HUDEP-2 (cell line): ENCODE results near the gene MTFR2.
A peak's percentile ranks its signal among the peaks of the same experiment; 100 is the strongest.

Experiments used
- DNase-seq, 76 experiments: peaks; one replicate each; lab custom pipeline; 2025; ENCODE audit not compliant: unreplicated experiment in 76 of 76; lab: John Stamatoyannopoulos, UW

Gene MTFR2

GRCh38 chr6:136249811-136250685, at the start of gene MTFR2:
Gene MTFR2 (minus strand): TSS chr6:136250311. CDS start chr6:136249099, 1,212 bp downstream.
- DNase-seq: peak in 75 of 76 experiments; percentile 82 to 100 (median 98)

- no peak for DNase-seq
These were observed 44.5 kb upstream of the MTFR2 start for GRCh38 chr6:136294621-136295020.

DNA sequence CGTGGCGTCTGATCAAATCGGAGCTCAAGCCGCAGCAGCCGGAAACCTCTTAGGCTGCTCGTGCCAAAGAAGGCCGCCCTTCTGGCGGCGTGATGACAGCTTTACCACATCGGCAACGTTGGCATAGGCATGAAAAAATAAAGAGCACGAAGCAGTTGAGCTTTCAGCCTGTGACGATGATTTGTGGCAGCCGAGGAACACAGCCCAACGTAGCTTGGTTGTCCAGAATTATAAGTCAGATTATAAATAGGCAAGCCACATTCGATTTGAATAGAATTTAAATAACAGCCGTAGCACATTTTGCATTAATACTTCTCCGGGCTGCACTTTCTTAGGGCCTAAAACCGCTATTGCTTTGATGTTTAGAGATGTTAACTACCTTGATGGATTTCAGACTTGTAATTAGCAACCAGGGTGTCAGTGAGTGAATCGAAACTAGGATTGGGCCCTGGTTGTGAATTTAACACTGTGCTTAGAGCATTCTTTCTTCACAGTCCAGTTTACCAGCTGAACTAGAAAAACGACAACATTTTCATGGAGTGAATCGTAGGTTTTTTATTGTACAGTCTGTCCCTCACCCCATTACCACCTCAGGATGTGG, 40.4 kb upstream of the MTFR2 start:
- peak in 70 of 76 experiments; percentile 32 to 93 (median 68) for DNase-seq

GRCh38 chr6:136289579-136290409, 39.7 kb upstream of the MTFR2 start, which contains the start of gene BCLAF1:
Gene BCLAF1 (minus strand): TSS chr6:136289846. CDS start chr6:136279866, 9,980 bp downstream.
- peak; percentile 95 to 100 (median 100) for DNase-seq

DNA sequence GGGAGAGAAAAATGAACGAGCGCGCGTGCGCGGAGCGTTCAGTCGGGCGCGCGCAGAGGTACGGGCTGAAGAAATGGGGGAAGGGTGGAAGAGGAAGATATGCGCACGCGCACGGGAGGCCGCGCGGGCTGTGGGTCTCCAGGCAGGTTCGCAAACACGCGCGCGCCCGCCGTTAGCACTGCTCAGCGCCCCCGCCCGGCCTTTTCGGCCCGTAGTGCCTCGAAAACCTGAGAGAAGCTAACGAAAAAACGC, 39.1 kb upstream of the MTFR2 start:
- DNase-seq: peak in 75 of 76 experiments; percentile 52 to 99 (median 90)

DNA sequence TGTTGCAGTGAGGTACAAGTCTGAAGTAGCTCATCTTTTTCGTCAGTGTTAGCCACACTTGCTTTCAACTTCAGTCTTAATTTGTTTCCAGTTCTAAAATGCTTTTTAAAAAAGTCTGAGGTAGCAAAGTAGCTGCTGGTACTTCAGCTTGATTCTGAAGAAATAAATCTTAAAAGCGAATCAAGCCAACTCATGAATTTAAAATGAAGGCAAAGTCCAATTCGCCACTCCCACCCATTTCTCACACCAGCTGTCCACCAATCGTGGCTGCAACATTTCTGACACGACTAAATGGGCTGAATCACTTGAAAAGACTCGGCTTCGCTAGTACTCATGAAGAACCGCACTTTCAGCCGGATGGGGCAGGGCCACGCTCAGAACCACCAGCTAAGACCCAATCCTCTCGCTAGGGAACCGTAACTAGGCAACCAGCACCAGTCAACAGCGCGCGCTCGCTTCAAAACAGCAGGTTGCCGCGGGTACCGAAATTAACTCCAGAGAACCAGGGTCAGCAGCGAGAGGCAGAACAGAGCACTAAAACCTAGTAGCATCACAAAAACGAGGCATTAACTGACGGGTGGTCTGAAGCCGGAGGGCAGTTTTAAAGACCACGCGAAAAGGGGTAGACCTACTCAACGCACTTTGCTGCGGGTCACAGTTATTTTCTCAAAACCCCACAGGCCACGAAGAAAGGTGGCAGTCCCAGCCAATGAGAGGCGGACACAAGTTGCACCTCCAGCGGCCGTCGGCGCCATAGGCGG, 38.6 kb upstream of the MTFR2 start:
- DNase-seq: peak in 65 of 76 experiments; percentile 8 to 77 (median 53)

- no peak for DNase-seq
These were observed 34.8 kb upstream of the MTFR2 start for GRCh38 chr6:136284909-136285308.

DNA sequence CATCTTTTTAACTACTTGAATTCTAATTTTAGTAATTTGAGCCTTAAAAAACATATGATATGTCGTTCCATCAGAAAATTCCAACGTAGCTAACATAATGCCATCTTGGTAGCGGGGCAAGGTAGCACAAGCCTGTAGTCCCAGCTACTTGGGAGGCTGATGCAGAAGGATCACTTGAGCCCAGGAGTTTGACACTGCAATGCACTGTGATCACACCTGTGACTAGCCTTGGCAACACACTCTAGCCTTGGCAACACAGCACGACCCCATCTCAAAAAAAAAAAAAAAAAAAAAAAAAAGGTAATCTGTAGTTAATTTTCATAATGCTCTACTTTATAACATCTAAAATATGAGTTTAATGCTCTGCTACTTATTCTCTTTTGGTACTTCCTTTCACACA, 32.8 kb upstream of the MTFR2 start:
- DNase-seq: no peak

DNA sequence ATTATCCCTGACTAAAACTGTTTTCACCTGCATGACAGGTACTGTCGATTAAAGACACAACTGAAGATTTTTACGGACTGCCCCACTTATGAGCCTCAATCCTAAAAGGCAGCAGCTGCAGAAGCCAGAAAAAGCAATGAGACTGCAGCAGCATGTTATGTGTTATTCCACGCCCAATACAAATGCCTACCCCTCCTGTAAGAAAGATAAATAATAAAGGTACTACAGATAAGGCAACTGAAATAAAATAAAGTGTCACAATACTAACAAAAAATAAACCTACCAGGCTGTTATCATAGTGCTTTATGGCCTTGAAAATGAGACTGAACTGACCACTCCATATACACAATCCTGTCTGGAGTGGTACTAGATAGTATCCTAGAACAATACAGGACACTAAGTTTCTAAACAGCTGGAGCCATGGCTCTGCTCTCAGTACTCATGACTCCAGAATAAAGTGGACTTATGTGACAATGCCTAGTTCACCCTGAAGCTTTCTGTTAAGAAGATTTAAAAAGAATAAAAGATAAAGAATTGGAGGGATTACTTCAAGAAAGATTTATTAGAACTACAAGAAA, 30.0 kb upstream of the MTFR2 start:
- no peak for DNase-seq

GRCh38 chr6:136274062-136274461, 24.0 kb upstream of the MTFR2 start:
- no peak for DNase-seq

DNA sequence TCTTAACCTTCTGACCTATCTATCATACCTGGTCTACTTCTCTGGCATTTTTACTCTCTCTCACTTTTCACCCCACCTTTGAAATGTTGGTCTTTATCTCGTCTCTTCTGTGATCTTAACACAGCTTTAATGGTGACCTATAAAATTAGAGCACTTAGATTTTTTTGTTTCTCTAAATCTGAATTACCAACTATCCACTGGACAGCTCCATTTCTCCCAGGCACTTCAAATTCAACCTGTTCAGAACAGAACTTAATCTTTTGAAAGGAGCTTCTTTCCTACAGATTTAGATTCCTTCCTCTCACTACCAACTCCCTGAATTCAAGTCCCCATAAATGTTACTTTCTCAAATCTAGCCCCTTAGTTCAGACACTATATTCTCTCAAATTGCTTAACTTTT, 15.0 kb upstream of the MTFR2 start:
- no peak for DNase-seq

GRCh38 chr6:136262940-136263339, 12.8 kb upstream of the MTFR2 start:
- DNase-seq: no peak

GRCh38 chr6:136254851-136255466, 4.8 kb upstream of the MTFR2 start:
- DNase-seq: peak in 1 of 76 experiments; percentile 6

DNA sequence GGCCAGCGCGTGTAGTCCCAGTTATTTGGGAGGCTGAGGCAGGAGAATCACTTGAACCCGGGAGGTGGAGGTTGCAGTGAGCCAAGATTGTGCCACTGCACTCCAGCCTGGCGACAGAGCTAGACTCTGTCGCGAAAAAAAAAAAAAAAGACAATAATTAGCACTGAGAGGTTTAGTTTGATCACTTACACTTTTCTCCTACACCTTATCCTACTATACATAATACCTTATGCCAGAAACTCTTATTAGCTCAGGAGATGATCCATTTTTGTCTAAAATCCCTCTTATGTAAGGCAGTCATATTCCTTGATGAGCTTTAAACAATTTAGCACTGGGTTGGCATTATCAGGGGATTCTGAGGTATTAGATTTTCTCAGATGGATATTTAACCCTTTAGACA, 3.6 kb upstream of the MTFR2 start:
- DNase-seq: no peak

DNA sequence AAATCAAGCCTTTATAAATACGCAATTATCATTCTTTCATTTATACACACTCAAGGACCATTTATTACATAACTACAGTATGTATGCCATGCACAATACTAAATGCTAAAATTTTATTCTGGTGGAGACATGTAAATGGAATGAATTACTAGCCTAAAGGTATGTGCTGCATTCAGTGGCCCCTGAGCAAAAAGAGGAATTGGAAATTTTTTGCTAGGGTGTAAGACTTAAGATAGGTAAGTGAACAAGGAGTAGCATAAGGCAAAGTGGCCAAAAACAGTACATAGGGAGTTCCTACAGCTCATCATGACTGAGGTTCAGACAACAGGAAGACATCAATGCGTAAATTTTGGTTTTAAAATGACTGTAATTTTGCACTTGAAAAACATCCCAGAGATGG, 2.3 kb upstream of the MTFR2 start:
- no peak for DNase-seq

DNA sequence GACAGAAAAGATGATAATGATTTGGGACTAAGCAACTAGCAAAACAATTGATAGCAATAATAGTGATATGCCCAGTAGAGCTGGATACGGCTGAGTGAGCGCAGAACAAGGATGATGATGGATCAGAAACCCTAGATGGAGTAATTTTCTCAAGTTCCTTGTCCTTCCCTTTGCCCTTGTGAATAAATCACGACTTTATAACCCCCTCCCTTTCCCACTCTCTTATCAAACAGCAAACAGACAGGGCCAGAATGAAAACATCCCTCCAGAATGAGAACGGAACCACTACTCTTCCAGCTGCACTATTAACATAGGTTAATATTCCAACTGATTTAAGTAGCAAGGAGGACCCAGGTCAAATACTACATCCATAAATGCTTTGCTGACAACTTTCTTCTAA, 1.3 kb upstream of the MTFR2 start:
- DNase-seq: peak in 6 of 76 experiments; percentile 15 to 44 (median 27)

GRCh38 chr6:136250686-136251008, 536 bp upstream of the MTFR2 start:
- no peak for DNase-seq

DNA sequence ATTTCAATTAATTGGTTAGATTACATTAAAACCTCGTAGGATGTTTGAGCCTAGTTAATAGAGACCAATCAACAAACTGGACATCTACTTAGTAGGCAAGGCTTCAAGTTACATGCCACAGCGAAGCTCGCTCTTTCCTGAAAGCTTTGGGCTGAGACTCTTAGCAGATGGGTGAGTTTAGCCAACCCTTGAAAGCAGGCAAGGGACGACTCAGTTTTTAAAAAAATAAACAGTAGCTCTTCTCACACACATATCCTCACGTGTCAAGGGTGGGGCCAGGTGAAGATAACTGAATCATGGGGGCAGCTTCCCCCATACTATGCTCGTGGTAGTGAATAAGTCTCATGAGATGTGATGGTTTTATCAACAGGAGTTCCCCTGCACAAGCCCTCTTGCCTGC, 775 bp downstream of the MTFR2 start:
- peak in 3 of 76 experiments; percentile 6 to 45 (median 17) for DNase-seq

GRCh38 chr6:136244061-136244616, 6.0 kb downstream of the MTFR2 start:
- no peak for DNase-seq
